Fibroblast of upper back skin (primary cell): ENCODE results near the gene PTPN22.

Experiments
- DNase-seq: peaks from one replicate; pipeline ENCODE4 v3.0.0-alpha.2; 2013

PTPN22 gene

GRCh38 chr1:113846391-113847035 is 25.0 kb downstream of the PTPN22 start:
- no peak for DNase-seq

DNA sequence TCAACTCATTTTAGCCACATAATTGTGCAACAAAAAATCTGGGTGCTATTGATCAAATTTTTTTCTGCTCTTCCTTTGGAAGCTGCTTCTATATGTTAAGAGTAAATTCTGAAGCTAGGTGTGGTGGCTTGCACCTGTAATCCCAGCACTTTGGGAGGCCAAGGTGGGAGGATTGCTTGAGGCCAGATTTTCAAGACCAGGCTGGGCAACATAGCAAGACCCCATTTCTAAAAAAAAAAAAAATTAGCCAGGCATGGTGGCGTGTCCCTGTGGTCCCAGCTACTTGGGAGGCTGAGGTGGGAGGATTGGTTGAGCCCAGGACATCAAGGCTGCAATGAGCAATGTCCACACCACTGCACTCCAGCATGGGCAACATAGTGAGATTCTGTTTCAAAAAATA is 35.0 kb downstream of the PTPN22 start:
- no peak for DNase-seq

DNA sequence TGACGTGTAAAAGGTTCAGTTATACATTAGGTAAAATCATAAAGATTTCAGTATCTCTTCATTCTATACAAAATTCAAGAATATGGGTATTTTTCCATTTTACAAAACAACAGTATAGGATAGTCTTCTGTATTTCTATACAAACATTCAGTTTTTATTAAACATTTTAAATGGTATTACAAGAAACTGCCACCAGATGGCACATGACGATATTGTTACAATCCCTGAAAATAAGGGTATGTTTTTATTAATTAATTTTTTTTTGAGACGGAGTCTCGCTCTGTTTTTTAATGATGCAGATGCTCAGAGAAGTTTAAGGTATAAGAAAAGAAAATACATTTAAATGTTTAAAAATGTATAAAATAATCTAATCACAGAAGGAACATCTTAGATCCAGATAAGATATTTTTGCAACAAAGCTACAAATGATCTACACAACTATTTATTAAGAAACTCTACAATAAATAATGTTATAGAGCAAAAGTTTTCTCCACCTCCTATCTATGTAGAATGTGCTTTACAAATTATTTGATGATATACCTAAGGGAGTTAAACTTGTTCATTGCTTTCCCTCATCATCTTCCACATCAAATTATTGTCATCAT is 35.7 kb downstream of the PTPN22 start:
- peak; percentile 61 for DNase-seq

DNA sequence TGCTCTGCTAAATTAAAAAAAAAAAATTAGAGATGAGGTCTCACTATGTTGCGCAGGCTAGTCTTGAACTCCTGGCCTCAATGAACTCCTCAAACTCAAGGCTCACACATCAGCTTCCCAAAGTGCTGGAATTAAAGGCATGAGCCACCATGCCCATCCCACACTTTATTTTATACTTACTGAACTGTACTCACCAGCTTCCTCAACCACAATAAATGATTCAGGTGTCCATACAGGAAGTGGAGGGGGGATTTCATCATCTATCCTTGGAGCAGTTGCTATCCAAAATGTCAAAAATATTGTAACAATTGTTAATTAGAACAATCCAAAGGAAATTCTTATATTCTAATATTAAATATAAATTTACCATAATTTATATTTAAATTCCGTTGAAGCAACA is 36.8 kb downstream of the PTPN22 start:
- DNase-seq: peak; percentile 22

- DNase-seq: peak; percentile 53
These were observed 41.5 kb downstream of the PTPN22 start for GRCh38 chr1:113830039-113830438.

DNA sequence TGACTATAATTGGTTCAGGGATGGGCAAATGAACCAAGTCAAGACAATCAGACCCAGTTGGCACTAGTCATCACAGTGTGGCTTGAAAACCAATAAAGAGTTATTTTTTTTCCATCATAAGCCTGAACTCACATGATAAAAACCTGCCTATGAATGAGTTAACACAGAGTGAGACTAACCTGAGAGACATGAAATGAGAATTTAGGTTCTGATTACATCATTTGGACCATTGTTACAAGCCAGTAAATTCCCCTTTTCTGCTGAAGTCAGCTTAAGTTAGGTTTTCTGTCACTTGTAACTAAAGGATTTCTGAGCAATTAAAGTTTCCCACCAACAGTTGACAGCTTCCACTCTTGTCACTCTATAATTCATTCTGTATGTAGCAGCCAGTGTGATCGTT is 49.6 kb downstream of the PTPN22 start:
- no peak for DNase-seq

- DNase-seq: no peak
These were observed 52.9 kb downstream of the PTPN22 start for GRCh38 chr1:113818578-113818977.

DNA sequence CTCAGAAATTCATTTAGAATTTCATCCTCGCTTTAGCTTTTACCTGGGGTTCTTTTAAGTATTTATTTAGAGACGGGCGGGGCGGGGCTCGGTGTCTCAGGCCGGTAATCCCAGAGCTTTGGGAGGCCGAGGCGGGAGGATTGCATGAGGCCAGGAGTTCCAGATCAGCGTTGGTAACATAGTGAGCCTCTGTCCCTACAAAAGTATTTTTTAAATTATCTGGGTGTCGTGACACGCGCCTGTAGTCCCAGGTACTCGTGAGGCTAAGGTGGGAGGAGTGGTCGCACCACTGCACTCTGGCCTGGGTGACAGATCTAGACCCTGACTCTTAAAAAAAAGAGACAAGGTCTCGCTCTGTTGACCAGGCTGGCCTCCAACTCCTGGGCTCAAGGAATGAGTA is 58.3 kb downstream of the PTPN22 start:
- no peak for DNase-seq

DNA sequence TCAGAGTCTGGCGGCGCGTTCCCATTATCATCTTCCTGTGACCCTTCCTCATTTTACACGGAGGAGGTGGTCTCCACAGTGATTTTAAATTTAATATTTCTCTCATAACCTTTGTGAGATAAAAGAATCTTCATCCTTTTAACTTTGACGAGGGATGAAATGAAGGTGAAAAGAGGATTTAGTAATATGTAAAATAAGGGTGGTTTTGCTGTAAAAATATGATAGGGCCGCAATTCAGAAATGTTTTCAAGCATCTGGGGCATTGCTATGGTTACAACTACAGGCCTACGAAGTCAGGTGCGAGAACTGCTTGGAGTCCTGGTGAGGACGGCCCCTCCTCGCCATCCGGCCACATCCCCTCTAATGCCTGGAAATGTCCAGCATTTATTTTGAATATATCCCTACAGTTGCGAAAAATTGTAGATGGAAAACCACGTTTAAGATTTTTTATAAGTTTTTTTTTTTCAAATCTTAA is 58.8 kb downstream of the PTPN22 start:
- DNase-seq: peak; percentile 9

- peak; percentile 99 for DNase-seq
These were observed 59.4 kb downstream of the PTPN22 start, which contains the start of gene RSBN1 for GRCh38 chr1:113811888-113812660. Gene RSBN1, minus strand, starts transcription at chr1:113812476. Its CDS starts 64 bp downstream, at chr1:113812412.

GRCh38 chr1:113811156-113811887 is 60.2 kb downstream of the PTPN22 start:
- DNase-seq: peak; percentile 12

- DNase-seq: peak; percentile 23
These were observed 61.6 kb downstream of the PTPN22 start for GRCh38 chr1:113809670-113810602.

DNA sequence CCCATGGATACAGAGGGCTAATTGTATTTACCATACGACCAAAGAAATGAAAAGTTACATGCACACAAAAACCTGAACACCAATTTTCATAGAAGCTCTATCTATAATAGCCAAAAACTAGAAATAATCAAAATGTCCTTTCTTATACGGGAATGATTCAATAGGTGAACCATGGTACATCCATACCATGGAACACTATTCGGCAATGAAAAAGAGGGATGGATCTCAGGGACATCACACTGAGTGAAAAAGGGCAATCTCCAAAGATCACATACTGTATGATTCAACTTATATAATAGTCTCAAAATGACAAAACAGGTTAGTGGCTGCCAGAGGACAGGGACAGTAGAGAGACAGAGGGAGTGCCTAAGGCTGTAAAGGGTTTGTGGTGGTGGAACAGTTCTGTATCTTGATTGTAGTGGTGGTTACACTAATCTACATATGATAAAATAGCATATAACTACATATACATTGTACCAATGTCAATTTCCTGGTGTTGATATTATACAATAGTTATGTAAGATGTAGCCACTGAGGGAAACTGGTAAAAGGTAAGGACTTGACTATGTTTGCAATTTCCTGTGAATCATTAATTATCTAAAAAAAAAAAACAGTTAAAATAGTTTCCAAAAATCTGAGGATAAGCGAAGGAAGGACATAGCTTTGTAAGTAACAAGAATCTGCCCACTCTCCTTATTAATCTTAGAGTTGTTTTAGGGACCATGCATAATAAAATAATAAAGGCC is 62.9 kb downstream of the PTPN22 start:
- DNase-seq: peak; percentile 15

GRCh38 chr1:113805639-113806038 is 65.9 kb downstream of the PTPN22 start:
- no peak for DNase-seq

- DNase-seq: no peak
These were observed 66.3 kb downstream of the PTPN22 start for GRCh38 chr1:113805256-113805531.

DNA sequence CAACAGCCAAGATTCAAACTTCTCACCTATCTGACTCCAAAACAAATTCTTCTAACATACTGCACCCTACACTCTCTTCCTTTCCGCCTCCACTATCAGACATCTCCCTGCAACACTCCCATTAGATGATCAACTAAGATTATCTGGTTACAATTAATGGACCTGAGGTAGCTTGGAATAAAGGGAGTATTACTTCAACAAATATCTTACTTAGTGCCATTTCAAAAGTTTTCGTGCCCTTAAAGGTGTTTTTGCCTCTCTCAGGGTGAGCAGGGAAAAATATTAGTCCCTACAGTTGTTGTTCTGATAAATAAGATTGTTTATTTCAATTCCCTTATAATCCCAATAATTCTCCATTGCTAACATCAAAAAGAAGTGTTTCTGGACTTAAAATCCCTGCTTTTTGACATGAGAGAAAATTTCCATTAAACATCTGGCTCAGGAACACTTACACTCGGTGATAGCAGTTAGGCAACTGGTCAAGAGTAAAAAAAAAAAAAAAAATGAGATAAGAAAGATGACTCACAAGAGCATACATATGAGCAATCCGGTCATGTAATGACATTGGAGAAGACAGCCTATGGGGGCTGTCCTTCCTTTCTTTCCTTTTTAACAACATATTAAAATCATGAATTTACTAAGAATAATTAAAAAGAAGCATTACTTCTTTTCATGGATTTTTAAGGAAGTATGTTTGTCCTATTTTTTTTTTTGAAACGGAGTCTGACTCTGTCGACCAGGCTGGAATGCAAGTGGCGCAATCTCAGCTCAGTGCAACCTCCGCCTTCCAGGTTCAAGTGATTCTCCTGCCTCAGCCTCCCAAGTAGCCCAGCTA is 66.9 kb downstream of the PTPN22 start:
- peak; percentile 60 for DNase-seq

DNA sequence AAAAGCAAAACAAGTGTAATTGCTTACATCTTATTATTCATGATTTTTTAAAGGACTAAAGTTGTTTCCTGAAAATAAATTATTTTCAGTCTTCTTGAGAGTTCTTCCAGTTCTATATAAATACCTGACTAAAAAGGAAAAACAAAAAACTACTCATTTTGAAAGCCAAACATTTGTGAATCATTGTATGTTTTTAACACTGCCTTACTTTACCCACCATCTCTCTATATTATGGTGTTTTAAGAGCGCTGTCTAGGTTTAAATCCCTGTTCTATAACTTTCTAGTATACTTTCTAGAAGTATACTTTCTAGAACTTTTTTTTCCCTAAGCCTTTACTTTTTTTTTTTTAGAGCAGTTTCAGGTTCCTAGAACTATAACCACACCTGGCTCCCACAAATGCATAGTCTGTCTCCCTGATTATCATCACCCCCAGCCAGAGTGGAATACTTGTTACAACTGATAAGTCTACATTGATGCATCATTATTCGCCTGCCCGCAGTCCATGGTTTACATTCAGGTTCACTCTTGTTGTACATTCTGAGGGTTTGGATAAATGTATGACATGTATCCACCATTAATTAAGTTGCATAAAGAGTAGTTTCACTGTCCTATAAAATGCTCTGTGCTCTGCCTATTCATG is 69.0 kb downstream of the PTPN22 start:
- no peak for DNase-seq

- no peak for DNase-seq
These were observed 71.0 kb downstream of the PTPN22 start for GRCh38 chr1:113800487-113800886.

DNA sequence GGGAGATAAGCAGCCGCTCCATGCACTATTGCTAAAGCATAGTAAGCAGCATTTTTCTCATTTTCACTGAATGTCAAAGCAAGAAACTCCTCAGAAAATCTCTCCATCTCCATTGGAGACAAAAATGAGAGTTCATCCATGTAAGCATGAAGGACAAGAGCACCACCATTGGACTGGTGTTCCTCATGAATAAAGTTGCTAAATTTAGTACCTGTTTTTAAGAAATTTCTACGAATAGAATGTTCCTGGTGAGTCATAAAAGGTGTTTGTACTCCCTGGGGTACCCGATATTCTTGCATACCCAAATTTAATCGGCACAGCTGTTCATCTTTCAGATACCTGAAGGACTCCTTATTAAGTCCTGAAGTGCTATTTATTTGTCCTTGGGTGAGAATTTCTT is 74.0 kb downstream of the PTPN22 start:
- DNase-seq: no peak
